Measurements from ENCODE around the gene RXYLT1.
"Not testable (repeated sequence)": the region's sequence is repeated elsewhere in the genome, so short reads cannot be mapped to it uniquely, and the experiment has no call there.

- not testable (repeated sequence) for TF ChIP-seq CTCF (conservative IDR thresholded peaks at IDR 0.05); ZFX (IDR thresholded peaks at IDR 0.05)
These were observed 39.2 kb upstream of the RXYLT1 start for GRCh38 chr12:63740551-63740950.

Measured in C4-2B (cell line).